GM21528 (cell line): Measurements from ENCODE around the gene STAP2.
"Not testable (repeated sequence)": the region's sequence is repeated elsewhere in the genome, so short reads cannot be mapped to it uniquely, and the experiment has no call there.

ENCODE experiments used
- ATAC-seq: cut with Tn5 transposase; IDR thresholded peaks from one replicate; pipeline ENCODE4 v1.9.1; 2021; ENCODE audit warnings: mild to moderate bottlenecking, moderate library complexity; ENCODE audit not compliant: unreplicated experiment, low FRiP score

STAP2 gene

DNA sequence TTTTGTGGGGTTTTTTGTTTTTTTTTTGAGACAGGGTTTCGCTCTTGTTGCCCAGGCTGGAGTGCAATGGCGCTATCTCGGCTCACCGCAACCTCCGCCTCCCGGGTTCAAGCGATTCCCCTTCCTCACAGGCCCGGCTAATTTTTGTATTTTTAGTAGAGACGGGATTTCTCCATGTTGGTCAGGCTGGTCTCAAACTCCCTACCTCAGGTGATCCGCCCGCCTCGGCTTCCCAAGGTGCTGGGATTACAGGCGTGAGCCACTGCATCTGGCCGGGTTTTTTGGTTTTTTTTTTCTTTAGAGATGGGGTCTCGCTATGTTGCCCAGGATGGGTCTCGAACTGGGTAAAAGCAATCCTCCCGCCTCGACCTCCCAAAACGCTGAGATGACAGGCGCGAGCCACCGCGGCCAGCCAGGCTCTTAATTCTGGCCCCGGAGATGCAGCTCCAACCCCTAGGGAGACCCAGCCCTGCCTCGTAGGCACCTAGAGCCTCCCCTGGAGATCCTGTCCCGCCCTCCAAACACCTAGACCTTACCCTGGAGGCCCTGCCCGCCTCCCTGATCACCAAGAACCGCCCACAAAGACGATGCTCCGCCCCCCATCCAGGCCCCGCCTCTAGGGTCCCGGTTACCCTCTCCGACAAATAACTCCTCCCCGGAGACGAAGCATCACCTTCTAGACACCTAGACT lies 9.5 kb downstream of the STAP2 start:
- not testable (repeated sequence) for ATAC-seq

DNA sequence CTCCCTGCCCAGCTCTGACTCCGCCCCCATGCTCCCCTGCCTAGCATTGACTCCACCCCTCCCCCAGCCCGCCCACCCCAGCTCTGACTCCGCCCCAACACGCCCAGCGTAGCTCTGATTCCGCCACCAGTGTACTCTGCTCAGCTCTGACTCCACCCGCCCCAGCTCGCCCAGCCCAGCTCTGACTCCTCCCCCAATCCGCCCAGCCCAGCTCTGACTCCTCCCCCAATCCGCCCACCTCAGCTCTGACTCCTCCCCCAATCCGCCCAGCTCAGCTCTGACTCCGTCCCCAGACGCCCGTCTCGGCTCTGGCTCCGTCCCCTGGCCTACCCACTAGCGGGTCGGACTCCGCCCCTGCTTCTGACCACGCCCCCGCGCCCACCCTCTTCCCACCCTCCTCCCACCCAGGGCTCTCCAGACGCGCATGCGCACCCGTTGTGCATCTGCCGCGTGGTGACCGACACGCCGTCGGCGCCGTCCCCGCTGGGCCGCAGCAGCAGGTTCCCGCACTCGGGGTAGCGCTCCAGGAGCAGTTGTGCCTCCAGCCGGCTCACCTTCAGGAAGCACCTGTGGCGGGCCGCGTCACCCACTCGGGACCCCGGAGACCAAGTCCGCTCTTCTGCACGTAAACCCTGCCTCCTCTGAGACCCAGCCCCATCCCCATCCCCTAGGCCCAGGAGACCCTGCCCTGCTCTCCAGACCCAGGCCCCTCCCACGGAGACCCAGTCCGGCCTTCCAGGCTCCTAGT lies 10.2 kb downstream of the STAP2 start:
- peak; percentile 49 for ATAC-seq

DNA sequence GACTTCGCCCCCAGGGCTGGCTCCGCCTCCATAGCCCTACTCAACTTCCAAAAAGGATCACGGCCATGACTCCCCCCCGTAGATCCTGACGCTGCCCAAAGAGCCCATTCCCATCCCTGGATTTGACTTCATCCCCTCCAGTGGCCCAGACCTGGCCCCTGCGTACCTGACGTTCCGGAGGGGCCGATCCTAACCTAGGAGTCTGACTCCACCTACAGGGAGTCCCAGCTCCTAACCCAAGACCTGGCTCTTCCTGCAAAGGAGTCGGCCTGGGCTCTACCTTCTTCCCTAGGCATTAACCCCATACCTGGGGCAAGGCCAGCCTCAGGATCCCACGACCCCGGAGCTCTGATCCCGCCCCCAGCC lies 10.8 kb downstream of the STAP2 start:
- ATAC-seq, result peak; percentile 9

DNA sequence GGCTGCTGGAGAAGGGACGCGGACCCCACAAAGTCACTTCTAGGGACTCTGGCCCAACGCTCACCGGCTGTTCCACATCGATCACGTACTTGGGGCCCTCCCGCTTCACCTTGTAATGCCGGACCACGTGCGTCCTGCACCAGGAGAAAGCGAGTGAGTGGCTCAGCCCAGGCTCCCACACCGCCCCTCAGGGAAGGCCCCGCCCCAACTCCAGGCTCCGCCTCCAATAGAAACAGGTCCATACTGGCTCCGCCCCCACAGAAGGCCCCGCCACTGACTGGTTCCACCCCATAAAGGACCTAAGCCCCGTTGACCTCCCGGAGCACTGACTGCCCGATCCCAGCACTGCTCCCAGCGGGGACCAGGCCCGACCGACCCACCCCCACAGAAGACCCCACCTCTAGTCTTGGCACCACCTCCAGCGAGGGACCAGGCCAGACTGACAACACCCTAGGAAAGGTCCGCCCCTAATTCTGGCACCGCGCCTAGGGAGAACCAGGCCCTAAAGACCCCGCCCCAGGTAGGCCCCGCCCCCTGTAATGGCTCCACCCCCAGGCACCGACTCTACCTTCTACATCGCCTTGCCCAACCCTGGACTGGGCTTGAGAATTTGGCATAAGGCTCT lies 11.3 kb downstream of the STAP2 start:
- no peak for ATAC-seq

DNA sequence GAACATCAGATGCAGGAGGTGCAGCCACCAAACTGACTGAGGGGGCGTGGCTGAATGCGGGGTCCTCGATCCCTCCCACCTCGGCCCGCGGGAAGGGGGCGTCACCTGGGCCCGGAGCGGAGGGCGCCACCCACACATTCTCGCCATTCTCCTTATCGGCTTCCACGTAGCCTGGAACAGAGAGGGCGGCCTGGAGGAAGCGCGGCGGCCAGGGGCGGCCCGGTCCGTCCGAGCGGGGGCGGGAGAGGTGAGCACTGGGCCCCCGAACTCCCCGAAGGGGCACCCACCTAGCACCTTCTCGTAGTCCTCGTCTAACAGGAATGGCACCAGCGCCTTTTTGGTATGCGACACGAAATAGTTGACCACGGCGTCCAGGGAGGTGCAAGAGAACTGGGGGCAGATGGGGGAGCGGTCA lies 11.8 kb downstream of the STAP2 start:
- ATAC-seq, result no peak

DNA sequence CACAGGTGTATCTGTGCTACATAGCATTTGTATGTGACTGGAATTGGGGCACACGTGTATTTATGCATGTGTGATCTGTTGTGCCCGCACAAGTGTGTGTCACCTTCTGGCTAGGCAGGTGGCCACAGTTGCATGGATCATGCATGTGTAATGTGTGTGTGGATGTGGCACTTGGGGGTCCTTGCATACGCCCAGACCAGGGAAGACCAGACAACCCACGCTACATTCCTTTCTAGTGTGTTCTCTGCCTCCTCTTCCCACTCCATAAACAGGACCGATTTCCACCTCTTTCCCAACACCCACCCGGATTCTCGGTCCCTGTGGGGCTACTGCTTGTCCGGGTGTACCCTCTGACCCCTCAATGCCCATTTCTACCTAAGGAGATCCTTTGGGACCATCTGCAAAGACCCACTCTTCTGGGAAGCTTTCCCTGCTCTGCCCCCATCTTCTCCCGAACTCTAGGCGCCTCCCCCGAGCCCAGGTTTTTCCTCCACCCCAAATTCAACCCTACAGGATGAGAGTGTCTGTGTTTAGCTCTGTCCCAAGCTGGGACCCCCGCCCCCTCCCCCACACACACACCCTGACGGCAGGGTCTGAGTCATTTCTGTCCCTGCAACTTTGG lies 12.3 kb downstream of the STAP2 start:
- ATAC-seq, result no peak

DNA sequence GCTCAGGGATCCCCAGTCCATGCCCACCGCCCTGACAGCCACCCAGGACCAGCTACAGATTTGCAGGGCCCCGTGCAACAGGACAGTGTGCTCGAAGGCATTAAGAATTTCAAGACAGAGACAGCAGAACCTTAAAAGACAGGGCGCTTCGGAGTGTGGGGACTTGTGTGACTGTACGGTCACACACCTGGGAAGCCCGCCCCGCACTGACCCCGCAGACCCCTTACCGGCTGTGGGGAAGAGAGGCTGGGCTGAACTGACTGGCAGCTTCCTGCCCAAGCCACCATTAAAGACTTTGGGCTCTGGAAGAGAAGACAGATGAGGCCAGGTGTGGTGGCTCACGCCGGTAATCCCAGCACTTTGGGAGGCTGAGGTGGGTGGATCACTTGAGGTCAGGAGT lies 14.4 kb downstream of the STAP2 start:
- no peak for ATAC-seq

DNA sequence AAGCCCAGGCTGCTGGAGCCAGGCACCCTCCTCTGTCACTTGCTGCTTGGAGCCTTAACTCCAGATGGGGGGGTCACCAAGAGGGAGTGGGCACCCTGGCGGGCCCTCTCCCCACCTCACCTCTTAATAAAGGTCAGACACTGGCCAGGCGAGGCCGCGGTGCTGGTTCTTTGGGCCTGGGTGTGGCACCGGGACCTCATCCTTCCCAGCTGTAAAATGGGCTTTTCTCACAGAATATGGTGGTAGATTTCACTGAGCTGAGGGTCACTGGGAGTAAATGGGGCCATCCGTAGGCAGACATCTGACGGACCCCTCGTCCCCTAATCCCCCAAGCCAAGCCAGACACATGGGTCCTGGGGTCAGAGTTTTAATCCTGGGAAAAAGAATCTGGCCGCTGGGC lies 14.9 kb downstream of the STAP2 start:
- no peak for ATAC-seq

DNA sequence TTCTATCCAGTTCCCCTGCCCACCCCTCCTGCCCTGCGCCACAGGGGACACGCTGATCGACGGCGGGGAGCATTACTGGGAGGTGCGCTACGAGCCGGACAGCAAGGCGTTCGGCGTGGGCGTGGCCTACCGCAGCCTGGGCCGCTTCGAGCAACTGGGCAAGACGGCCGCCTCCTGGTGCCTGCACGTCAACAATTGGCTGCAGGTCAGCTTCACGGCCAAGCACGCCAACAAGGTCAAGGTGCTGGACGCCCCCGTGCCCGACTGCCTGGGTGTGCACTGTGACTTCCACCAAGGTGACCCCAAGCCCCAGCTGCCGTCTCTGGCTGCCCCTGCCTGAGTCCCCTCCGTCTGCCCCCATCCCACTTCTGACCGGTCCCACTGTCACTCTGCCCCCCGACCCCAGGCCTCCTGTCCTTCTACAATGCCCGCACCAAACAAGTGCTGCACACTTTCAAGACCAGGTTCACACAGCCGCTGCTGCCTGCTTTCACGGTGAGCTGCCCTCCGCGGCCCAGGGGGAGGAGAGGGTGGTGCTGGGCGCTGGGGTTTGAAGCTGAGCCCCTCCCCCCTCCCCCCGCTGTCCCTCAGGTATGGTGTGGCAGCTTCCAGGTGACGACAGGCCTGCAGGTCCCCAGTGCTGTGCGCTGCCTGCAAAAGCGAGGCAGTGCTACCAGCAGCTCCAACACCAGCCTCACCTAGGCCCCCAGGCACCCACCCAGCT lies 15.5 kb downstream of the STAP2 start:
- no peak for ATAC-seq

DNA sequence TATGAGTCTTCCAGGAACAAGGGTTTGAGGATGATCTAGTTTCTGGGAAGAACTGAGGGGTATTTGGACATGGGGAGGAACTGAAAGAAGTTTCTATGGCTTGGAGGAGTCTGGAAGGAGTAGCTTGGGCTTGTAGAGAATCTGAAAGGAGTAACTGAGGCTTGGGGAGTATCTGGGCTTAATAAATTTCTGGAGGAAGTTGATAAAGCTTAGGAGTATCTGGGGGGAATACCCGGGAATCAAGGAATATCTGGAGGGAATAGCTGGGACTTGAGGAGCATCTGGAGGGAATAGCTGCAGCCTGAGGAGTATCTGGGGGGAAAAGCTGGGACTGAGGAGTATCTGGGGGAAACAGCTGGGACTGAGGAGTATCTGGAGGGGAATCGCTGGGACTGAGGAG lies 18.2 kb downstream of the STAP2 start:
- no peak for ATAC-seq

DNA sequence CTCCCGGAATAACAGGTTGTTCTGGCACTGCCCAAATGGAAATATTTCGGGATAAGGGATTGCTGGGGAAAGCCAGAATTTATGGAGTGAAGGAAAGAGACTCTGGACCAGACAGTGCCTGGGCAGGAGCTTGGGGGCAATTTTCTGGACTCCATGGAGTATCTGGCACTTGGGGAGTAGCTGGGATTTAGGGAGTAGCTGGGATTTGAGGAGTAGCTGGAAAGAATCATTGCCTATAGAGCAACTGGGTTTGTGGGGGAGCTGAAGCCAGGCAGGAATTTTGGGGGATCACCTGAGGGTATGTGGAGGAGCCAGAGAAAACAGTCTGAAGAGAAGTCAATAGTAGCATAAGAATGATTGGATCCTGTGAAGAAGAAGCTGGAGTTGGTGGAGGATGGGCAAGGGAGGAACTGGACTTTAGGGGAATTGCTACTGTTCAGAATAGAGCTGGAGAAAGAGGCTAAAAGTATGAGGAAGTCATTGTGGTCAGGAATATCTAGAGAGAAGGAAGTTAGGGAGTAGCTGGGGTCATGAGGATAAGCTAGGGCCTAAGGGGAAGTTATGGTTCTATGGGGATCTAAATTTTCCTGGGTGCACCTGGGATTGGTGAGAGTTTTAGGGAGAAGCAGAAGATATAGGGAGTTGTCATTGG lies 19.4 kb downstream of the STAP2 start:
- ATAC-seq, result no peak

DNA sequence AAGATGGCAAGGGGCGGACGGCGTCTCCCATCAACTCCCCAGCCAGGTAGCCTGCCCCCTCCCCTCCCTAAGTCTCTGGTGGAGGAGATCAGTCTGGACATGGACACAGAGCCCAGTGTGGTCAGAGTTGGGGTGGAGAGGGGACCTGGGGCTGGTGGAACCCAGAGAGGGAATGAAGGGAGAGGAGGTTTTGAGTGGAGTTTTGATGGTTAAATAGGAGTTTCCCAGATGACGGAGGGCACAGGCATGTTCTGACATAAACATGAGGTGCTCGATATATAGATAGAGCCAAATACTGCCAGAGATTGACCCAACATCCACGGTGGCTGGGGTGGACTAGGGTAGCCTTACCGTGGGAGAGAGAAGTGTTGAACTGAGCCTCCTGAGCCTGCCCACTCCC lies 20.2 kb downstream of the STAP2 start:
- no peak for ATAC-seq

DNA sequence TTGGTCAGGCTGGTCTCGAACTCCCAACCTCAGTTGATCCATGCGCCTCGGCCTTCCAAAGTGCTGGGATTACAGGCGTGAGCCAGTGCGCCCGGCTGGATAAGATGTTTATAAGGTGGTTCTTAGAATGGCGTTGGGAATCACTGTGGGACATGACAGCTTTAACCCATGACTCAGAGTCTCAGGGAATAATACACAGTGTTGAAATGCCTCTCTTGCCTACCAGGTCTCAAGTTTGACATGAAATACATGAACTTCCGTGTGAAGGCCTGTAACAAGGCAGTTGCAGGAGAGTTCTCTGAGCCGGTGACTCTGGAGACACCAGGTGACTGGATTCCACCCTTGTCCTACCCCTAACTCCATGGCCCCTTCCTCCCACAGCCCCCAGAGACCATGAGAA lies 21.7 kb downstream of the STAP2 start:
- ATAC-seq, result no peak

DNA sequence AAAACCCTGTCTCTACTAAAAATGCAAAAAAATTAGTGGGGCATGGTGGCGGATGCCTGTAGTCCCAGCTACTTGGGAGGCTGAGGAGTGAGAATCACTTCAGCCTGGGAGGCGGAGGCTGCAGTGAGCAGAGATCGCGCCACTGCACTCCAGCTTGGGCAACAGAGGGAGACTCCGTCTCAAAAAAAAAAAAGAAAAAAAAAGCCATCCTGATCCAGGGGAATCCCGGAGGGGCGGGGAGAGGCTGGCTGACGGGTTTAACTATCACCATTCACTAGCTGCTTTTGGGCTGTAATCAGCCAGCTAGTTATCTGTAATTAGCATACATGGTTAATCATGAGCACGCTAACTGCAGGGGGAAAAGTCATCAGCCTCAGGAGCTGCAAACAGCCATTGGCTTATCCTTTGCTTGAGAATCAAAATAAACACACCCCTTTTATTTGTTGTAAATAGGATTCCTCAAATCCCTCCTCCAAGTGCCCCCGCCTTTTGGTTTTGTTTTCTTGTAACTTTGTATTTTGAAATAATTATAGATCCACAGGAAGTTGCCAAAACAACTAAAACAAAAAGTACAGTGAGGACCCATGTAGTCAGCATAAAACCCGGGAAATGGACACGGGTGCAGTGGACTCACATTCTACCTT lies 24.7 kb downstream of the STAP2 start:
- ATAC-seq, result no peak

DNA sequence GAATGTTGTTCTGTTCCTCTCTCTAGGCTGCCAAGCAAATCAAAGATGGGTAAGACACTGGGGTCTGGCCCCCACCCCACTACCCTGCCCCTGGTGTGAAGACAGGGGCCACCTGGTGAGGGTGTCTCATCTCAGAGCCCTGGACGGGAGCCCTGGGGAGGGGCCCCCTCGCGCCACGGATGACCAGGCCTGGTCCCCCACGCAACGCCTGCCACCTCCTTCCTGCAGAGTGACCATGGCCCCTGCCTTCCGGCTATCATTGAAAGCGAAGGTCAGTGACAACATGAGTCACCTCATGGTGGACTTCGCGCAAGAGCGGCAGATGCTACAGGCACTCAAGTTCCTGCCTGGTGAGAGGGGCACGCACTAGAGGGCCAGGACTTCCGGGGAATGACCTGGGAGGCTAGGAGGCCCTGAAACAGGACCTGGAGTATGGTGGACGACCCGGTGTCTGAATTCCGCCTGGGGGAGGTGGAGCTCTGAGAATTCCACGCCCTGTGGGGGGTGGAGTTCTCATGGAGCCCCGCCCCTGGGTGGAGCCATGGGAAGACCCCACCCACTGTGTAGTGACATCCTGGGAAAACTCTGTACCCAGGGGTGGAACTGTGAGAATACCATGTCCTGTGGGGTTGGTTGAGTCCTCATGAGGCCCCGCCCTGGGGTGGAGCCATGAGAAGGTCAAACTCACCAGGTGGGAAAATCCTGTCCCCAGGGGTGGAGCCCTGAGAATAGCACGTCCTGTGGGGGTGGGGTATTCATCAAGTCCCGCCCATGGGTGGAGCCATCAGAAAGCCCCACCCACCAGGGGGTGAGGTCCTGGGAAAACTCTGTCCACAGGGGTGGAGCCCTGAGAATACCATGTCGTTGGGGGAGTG lies 28.1 kb downstream of the STAP2 start:
- no peak for ATAC-seq

DNA sequence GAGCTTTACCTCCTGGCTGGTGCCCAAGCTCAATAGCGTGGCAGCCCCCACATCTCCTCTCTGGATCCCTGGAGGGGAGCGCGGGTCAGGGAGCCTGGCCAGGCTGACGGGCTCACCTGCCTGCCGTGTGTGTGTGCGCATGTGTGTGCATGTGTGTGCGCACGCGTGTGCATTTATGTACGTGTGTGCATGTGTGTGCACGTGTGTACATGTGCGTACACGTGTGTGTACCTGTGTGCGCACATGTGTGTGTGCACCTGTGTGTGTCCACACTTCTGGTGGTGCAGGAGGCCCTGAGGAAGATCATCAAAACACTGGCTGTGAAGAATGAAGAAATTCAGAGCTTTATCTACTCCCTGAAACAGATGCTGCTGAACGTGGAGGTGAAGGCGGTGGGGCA lies 33.0 kb downstream of the STAP2 start:
- ATAC-seq, result no peak

DNA sequence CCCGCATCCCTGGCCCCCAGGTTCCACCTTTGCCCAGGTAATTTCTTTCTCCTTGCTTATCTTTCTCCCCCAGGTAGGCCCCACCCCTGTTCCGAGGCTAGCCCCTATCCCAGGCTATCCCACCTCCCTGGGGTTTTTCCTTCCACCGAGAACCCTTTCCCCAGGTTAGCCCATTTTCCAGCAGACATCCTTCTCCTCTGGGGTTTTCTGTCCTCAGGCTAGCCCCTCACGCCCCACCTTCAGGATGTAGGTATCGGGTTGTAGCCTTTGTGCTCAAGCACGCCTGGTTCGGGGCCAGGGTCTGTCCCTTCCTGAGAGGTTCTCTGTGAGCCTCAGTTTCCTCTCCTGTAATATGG lies 33.4 kb downstream of the STAP2 start:
- ATAC-seq, result no peak

DNA sequence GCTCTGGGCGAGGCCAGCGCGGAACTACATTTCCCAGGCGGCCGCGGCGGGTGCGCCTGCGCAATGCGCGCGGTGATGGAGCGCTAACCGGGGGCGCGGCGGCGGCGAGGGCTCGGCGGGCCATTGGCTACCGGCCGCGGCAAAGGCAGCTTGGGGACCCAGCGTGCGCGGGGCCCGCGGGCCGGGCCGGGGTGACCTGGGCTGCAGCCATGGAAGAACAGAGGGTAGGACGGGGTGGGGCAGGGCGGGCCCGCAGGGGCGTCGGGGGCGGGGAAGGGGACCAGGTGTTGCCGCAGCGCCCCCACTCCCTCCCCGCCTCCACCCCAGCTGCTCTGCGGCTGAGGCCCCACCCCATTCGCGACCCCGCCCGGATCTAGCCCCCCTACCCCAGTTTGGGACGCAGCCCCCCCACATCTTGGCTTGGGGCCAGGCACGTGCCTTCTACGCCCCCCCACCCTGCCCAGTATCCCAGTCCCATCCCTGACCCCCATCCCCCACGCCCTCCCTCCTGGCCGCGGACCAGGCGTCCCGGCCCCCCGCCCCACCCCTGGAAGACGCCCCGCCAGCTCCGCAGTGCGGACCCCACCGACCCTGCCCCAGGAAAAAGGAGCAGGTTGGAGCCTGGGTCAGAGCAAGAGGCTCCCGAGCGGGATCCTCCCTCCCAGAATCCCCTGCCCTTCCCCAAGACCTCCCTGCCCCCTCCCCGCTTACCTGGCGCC lies 33.9 kb downstream of the STAP2 start, which contains the start of gene FSD1:
Gene FSD1, plus strand, starts transcription at position 61 of the 719 bp plus-strand sequence. Its CDS starts 149 bp downstream, at position 210.
- no peak for ATAC-seq
